Muscle of leg (tissue), 11 donors: ENCODE results near the gene CAPN12. TPM values are rescaled to one million over a fixed set of nuclear protein-coding genes. Genes with fewer than 3 reads are reported as not detected.

Experiments used
- DNase-seq: peaks from one replicate; pipeline ENCODE4 v3.0.0; 2013
- H3K27ac ChIP-seq: one replicate; pipeline ENCODE4 v1.5.1; 2013; ENCODE audit warnings: mild to moderate bottlenecking, low read length, control low read depth
- H3K27me3 ChIP-seq: one replicate; pipeline ENCODE4 v1.6.1; 2013; ENCODE audit warnings: low read length; ENCODE audit not compliant: control insufficient read depth, insufficient read depth
- H3K36me3 ChIP-seq: one replicate; pipeline ENCODE4 v1.6.1; 2013; ENCODE audit warnings: low read length; ENCODE audit not compliant: control insufficient read depth, insufficient read depth
- H3K4me1 ChIP-seq: one replicate; pipeline ENCODE4 v1.6.1; 2013; ENCODE audit warnings: low read length; ENCODE audit not compliant: control insufficient read depth, insufficient read depth
- H3K4me3 ChIP-seq: one replicate; pipeline ENCODE4 v1.5.1; 2013; ENCODE audit warnings: low read length, control low read depth
- H3K9me3 ChIP-seq: replicated peaks from 2 replicates; pipeline ENCODE4 v1.6.1; 2013; ENCODE audit warnings: low read depth, low read length; ENCODE audit not compliant: control insufficient read depth
- WGBS: methylation state at CpG from one replicate; pipeline ENCODE4 v1.1.5; 2013; ENCODE audit warnings: missing lambda C conversion rate; ENCODE audit not compliant: insufficient coverage; 5-methylcytosine and 5-hydroxymethylcytosine counted together
- polyA plus RNA-seq, 8 donors: library from polyadenylated mRNA; unstranded; fragments of 120-200 nt; gene quantifications; one replicate each; pipeline versions ENCODE4 v1.2.1 to v1.2.3, GENCODE V29; 2013; ENCODE audit warnings: inconsistent platforms in 1 of 8, low replicate concordance in 1 of 8; ENCODE audit not compliant: insufficient read length in 8 of 8, insufficient read depth in 1 of 8
- total RNA-seq: library from RNA; stranded (reverse); fragments of 120-200 nt; gene quantifications from one replicate; pipeline ENCODE4 v1.2.4, GENCODE V29; 2013

The CAPN12 gene
- total and polyA plus RNA-seq, 9 donors, result 0.23 to 2.1 (median 1.1) TPM

GRCh38 chr19:38725469-38726283 lies 18.6 kb downstream of the CAPN12 start:
- no peak overlapping the region for H3K27ac ChIP-seq
- no peaks in the 10 kb centered on the region for H3K27me3 ChIP-seq
- H3K4me1 ChIP-seq, result peaks cover 34% of the 10 kb centered on the region
- DNase-seq, result no peak
- no peak overlapping the region for H3K4me3 ChIP-seq
- 93% methylated on average over 17 of the region's 21 CpGs for WGBS
- peaks cover 96% of the 10 kb centered on the region for H3K36me3 ChIP-seq
- no peaks in the 10 kb centered on the region for H3K9me3 ChIP-seq

DNA sequence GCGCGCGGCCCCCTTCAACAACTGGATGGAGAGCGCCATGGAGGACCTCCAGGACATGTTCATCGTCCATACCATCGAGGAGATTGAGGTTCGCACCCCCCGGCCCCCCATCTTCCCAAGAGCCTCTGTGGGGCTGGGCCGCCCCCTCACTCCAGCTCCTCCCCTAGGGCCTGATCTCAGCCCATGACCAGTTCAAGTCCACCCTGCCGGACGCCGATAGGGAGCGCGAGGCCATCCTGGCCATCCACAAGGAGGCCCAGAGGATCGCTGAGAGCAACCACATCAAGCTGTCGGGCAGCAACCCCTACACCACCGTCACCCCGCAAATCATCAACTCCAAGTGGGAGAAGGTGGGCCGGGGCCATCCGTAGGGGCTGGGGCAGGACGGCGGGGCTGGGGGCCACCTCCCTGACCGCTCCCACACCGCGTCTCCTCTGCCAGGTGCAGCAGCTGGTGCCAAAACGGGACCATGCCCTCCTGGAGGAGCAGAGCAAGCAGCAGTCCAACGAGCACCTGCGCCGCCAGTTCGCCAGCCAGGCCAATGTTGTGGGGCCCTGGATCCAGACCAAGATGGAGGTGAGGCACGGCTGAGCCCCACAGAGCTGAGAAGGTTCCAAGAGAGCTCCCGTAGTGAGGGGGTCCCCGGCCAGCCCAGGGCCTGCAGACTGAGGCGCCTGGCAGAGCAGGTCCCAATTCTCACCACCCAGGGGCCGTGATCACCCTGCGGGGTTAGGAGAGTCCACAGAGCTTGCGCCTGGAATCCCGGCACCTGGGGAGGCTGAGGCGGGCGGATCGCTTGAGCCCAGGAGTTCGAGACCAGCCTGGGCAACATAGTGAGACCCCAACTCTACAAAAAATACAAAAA lies 20.1 kb downstream of the CAPN12 start:
- DNase-seq, result no peak
- H3K4me1 ChIP-seq, result peaks cover 49% of the 10 kb centered on the region
- peaks cover 99% of the 10 kb centered on the region for H3K36me3 ChIP-seq
- H3K27me3 ChIP-seq, result no peaks in the 10 kb centered on the region
- H3K9me3 ChIP-seq, result no peaks in the 10 kb centered on the region
- H3K4me3 ChIP-seq, result no peak overlapping the region
- WGBS, result 88% methylated on average over 32 of the region's 42 CpGs
- no peak overlapping the region for H3K27ac ChIP-seq

DNA sequence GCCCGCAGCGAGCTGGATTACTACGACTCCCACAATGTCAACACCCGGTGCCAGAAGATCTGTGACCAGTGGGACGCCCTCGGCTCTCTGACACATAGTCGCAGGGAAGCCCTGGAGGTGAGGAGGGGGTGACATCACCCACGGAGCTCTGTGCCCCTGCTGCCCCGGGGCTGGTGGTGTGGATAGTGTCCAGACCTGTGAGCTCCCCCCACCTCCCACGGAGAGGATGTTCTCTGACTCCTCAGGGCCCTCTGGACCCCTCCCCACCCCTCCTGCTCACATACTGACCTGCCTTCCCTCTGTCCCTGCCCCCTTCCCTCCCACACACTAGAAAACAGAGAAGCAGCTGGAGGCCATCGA lies 20.7 kb downstream of the CAPN12 start:
- H3K27ac ChIP-seq, result no peak overlapping the region
- H3K4me3 ChIP-seq, result no peak overlapping the region
- no peaks in the 10 kb centered on the region for H3K9me3 ChIP-seq
- H3K27me3 ChIP-seq, result no peaks in the 10 kb centered on the region
- peaks cover 98% of the 10 kb centered on the region for H3K36me3 ChIP-seq
- H3K4me1 ChIP-seq, result peaks cover 55% of the 10 kb centered on the region
- no peak for DNase-seq
- WGBS, result 0% methylated on average over 1 of the region's 11 CpGs

DNA sequence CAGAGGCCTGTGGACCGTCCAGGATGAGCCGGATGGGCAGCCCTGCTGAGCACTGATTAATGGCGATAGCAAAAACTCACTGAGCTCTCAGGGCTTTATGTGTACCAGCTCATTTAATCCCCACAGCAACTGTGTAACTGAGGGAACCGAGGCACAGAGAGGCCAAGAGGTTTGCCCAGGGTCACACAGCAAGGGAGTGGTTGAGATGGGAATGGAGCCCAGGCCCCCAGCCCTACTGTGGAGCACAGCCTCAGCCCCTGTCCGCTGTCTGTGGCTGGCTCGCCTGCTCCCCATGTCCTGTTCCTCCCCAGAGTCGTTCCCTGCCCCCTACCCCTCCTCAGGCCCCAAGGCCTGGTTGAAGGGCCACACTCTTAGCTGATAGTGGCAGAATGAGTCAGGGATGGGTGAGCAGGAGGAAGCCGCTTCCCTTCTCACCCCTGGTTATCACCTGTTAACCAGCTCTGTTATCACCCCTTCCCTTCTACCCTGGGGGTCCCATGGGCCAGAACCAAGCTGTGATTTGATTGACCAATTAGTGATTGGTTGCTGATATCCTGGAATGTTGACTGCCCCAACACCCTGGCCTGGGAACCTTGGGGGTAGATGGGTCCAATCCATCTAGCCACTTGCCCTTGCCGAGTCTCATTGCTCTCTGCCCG lies 21.2 kb downstream of the CAPN12 start:
- no peak overlapping the region for H3K4me3 ChIP-seq
- no peaks in the 10 kb centered on the region for H3K9me3 ChIP-seq
- H3K27me3 ChIP-seq, result no peaks in the 10 kb centered on the region
- WGBS, result 68% methylated on average over 2 of the region's 10 CpGs
- DNase-seq, result no peak
- peak overlapping the region; percentile 96 for H3K27ac ChIP-seq
- peaks cover 56% of the 10 kb centered on the region for H3K4me1 ChIP-seq
- H3K36me3 ChIP-seq, result peaks cover 99% of the 10 kb centered on the region

GRCh38 chr19:38721979-38722773 lies 22.1 kb downstream of the CAPN12 start:
- H3K27me3 ChIP-seq, result no peaks in the 10 kb centered on the region
- no peak overlapping the region for H3K4me3 ChIP-seq
- no peaks in the 10 kb centered on the region for H3K9me3 ChIP-seq
- WGBS, result 51% methylated on average over 11 of the region's 17 CpGs
- peaks cover 99% of the 10 kb centered on the region for H3K36me3 ChIP-seq
- H3K4me1 ChIP-seq, result peaks cover 52% of the 10 kb centered on the region
- H3K27ac ChIP-seq, result peak overlapping the region; percentile 96
- DNase-seq, result peak; percentile 86

- H3K4me1 ChIP-seq, result peaks cover 52% of the 10 kb centered on the region
- H3K4me3 ChIP-seq, result no peak overlapping the region
- no peak for DNase-seq
- WGBS, result 84% methylated on average over 18 of the region's 20 CpGs
- peak overlapping the region; percentile 96 for H3K27ac ChIP-seq
- peaks cover 99% of the 10 kb centered on the region for H3K36me3 ChIP-seq
- H3K27me3 ChIP-seq, result no peaks in the 10 kb centered on the region
- H3K9me3 ChIP-seq, result no peaks in the 10 kb centered on the region
Observed at GRCh38 chr19:38721496-38721895, 22.8 kb downstream of the CAPN12 start.

DNA sequence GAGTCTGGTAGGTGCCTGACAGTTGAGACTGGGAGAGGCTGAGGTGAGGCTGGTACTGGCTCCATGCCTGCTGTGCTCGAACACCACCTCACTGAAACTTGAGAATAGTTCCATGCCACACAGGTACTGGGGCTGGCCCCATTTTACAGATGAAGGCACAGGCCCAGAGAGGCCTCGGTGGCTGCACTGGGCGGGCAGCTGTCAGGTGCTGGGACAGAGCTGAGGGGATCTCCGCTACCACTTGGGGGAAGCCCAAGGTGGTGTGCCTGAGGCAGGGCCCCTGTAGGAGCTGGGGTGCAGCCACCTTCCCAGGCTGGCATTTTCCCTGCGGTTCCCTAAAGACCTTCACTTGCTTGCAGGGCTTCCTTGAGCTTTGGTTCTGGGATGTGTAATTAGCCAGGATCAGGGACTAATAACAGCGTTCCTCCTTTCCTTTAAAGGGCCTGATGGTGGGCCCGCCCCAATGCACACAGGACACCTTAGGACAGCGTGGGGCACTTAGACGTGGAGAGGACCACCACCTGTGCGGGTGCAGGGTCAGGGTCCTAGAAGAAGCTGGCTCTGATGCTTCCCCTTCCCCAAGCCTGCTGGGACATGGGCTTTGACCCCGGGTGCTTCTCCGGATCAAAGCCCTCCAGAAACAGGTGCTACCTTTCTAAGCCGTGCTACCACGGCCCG lies 23.6 kb downstream of the CAPN12 start:
- no peaks in the 10 kb centered on the region for H3K9me3 ChIP-seq
- H3K27me3 ChIP-seq, result no peaks in the 10 kb centered on the region
- peaks cover 57% of the 10 kb centered on the region for H3K4me1 ChIP-seq
- peaks cover 97% of the 10 kb centered on the region for H3K36me3 ChIP-seq
- WGBS, result 92% methylated on average over 13 of the region's 15 CpGs
- DNase-seq, result no peak
- peak overlapping the region; percentile 96 for H3K27ac ChIP-seq
- no peak overlapping the region for H3K4me3 ChIP-seq

- no peaks in the 10 kb centered on the region for H3K27me3 ChIP-seq
- H3K27ac ChIP-seq, result peak overlapping the region; percentile 96
- H3K36me3 ChIP-seq, result peaks cover 93% of the 10 kb centered on the region
- WGBS, result 84% methylated on average over 23 of the region's 24 CpGs
- H3K4me1 ChIP-seq, result peaks cover 58% of the 10 kb centered on the region
- H3K9me3 ChIP-seq, result no peaks in the 10 kb centered on the region
- H3K4me3 ChIP-seq, result no peak overlapping the region
- DNase-seq, result peak; percentile 63
Observed at GRCh38 chr19:38719761-38720558, 24.3 kb downstream of the CAPN12 start.
